Skeletal muscle satellite cell (primary cell): ENCODE data around the gene MMAB.

ENCODE experiments used
- H3K27me3 ChIP-seq: 2 replicates; pipeline ENCODE4 v1.7.0; 2013; ENCODE audit warnings: low read length; ENCODE audit not compliant: control insufficient read depth, insufficient read depth
- H3K36me3 ChIP-seq: 2 replicates; pipeline ENCODE4 v1.7.0; 2013; ENCODE audit warnings: mild to moderate bottlenecking, control low read depth, low read length; ENCODE audit not compliant: insufficient read depth
- H3K4me1 ChIP-seq: 2 replicates; pipeline ENCODE4 v1.7.0; 2013; ENCODE audit warnings: low read length; ENCODE audit not compliant: control insufficient read depth, insufficient read depth
- H3K4me2 ChIP-seq: 2 replicates; pipeline ENCODE4 v1.7.0; 2013; ENCODE audit warnings: mild to moderate bottlenecking, low read length
- H3K4me3 ChIP-seq: 2 replicates; pipeline ENCODE4 v1.7.0; 2013; ENCODE audit warnings: low read length
- H3K9ac ChIP-seq: 2 replicates; pipeline ENCODE4 v1.7.0; 2013; ENCODE audit warnings: mild to moderate bottlenecking, low read depth, low read length, moderate library complexity
- H3K9me3 ChIP-seq: replicated peaks from 2 replicates; pipeline ENCODE4 v1.7.0; 2013; ENCODE audit warnings: mild to moderate bottlenecking, control low read depth, low read length

MMAB gene

DNA sequence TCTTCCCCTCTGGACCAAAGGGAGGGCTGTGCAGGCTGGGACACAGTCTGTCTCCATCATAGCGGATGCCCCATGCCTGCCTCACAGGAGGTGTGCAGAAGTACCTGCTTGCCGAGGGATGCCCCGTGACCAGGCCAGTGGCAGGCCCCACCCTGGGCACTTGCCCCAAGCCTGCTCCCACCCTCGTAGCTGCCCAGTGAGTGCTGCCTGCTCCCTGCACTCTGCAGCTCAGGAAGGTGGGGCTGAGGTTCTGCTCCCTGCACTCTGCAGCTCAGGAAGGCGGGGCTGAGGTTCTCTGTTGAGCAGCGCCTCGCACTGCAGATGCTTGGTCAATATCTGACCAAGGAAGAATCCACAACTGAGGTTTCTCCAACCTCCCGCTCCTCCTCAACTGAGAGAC lies 6.9 kb downstream of the MMAB start:
- Histone ChIP-seq H3K4me2 (no peak overlapping the region), H3K27me3 (no peaks in the 10 kb centered on the region), H3K4me1 (no peaks in the 10 kb centered on the region), H3K4me3 (no peak overlapping the region), H3K36me3 (peaks cover 5% of the 10 kb centered on the region), H3K9me3 (no peaks in the 10 kb centered on the region), H3K9ac (no peak overlapping the region)

DNA sequence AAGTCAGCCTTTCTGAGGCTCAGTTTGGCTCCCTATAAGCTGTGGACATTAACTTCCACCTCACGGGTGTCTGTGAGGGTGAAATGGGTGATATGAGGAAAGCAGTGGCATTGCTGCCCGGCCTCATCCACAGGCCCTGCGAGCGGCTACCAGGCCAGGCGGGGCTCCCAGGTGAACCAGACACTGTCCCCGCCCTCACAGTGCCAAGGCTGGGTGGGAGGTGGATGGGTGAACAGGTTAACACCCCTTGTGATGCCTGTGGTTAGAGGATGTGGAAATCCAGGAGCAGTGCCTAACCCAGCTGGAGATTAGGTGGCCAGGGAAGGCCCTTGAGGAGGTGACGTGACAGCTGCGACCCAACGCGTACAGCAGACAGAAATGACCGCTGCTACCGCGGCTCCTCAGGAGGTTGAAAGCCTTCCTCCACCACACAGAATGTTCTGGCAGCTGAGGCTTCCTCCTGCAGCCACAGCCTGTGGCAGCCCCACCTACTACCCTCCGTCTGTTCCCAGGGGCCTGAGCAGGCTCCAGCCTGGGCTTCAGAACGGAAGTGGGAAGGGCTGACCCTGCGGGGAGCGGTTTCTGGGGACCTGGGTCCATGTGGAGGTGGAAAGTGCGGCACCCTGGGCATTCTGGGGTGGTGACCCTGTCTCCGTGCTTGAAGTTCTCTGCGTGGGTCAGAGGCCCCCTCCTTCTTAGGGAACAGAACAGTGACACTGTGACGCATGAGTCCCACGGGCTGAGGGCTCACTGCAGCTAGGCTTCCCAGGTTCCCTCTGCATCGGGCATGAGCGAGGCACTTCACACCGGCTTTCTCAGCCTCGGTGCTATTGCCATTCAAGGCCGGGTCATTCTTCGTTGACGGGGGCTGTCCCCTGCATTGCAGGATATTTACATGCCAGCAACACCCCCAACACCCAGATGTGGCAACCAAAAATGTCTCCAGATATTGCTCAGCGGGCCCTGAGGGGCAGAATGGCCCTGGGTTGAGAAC lies 9.7 kb downstream of the MMAB start:
- Histone ChIP-seq H3K4me3 (no peak overlapping the region), H3K4me1 (no peaks in the 10 kb centered on the region), H3K27me3 (no peaks in the 10 kb centered on the region), H3K9ac (no peak overlapping the region), H3K36me3 (peaks cover 5% of the 10 kb centered on the region), H3K9me3 (no peaks in the 10 kb centered on the region), H3K4me2 (no peak overlapping the region)

DNA sequence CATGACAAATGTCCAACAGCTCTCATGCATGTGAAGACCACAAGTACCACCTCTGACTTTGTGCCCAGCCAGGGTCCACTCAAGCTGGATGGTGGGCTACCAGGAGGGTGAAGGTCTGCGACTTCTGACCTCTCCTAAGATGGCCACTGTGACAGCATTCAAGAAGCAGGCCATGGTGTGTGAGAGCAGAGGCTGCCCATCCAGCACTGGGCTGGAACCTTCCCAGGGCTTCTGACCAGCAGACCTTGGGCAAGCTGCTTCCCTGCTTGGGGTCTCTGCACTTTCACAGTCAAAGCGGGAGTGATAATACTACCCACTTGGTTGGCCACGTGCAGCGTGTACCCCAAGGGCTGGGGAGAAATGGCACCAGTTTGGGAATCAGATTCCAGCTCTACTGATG lies 10.4 kb downstream of the MMAB start:
- Histone ChIP-seq H3K4me1 (no peaks in the 10 kb centered on the region), H3K9ac (no peak overlapping the region), H3K27me3 (no peaks in the 10 kb centered on the region), H3K9me3 (no peaks in the 10 kb centered on the region), H3K36me3 (peaks cover 5% of the 10 kb centered on the region), H3K4me3 (no peak overlapping the region), H3K4me2 (no peak overlapping the region)

DNA sequence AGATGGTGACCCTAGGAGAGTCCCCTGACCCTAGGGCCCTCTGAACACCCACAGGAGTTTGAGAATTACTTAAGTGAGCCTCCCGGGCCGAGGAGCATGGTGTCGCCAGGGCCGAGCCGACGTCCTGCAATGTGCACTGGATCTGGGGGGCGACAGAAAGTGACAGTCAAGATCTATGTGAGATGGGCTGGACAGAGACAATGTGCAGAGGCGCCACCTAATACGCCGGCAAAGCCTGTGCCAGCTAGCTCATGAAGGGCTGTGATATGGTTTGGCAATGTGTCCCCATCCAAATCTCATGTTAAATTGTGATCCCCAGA lies 11.6 kb downstream of the MMAB start:
- no peaks in the 10 kb centered on the region for H3K9me3 ChIP-seq
- H3K4me2 ChIP-seq: no peak overlapping the region
- H3K9ac ChIP-seq: no peak overlapping the region
- no peak overlapping the region for H3K4me3 ChIP-seq
- peaks cover 4% of the 10 kb centered on the region for H3K36me3 ChIP-seq
- no peaks in the 10 kb centered on the region for H3K27me3 ChIP-seq
- H3K4me1 ChIP-seq: no peaks in the 10 kb centered on the region

DNA sequence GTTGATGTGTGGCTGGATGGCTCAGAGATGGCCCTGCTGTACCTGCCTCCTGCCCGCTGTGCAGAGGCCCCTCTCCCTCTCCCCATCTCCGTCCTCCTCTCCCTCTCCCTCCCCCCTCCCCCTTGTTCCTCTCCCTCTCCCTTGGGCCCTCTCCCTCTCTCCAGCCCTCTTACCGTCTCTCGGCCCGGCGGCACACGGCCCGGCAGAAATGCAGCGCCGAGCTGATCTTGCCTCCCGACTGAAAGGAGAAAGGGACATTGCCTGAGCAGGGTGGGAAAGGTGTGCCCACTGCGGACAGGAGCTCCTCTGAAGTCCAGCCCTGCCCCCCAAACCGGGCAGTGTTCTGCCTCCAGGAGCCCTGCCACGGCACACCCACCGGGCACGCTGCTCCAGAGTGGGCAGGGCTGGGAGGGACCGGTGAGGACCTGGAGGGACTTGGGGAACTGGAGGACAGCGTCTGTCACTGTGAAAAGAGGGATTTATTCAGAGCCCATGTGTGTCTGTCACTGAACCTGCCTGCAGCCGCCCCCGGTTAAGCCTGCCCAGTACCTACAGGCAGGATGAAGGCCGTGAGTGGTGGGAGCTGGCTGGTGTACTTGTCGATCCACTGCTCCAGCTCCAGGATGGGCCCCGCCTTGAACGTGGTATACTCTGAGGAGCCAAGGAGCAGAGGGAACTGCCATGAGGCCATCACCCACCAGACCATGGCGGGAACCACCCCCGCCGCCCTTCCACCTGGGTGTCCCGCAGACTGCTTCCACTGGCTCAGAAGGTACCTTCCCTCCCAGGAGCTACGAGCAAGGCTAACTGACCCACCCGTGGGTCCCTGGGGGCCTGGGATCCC lies 12.2 kb downstream of the MMAB start:
- H3K36me3 ChIP-seq: no peaks in the 10 kb centered on the region
- H3K4me2 ChIP-seq: no peak overlapping the region
- H3K27me3 ChIP-seq: no peaks in the 10 kb centered on the region
- no peaks in the 10 kb centered on the region for H3K9me3 ChIP-seq
- H3K4me1 ChIP-seq: no peaks in the 10 kb centered on the region
- no peak overlapping the region for H3K9ac ChIP-seq
- no peak overlapping the region for H3K4me3 ChIP-seq

DNA sequence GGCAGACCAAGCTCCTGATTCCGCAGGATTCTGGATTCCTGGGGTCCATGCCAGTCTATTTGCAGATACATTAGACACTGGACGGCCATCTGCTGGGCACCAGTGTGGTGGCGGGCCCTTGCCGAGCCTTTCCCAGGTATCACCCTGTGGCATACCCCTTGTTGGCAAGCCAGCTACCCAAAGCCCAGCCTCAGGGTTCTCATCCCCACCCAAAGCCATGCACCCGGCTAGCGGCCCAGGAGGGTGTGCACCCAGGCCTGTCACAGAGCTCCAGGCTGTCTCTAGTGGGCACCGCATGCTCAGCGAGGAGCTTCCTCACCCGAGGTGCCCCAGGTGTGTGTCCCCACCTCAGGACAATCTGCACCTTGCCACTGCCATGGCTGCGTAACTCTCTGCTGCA lies 13.7 kb downstream of the MMAB start:
- Histone ChIP-seq H3K4me2 (no peak overlapping the region), H3K9ac (no peak overlapping the region), H3K9me3 (no peaks in the 10 kb centered on the region), H3K4me3 (no peak overlapping the region), H3K27me3 (peaks cover 3% of the 10 kb centered on the region), H3K36me3 (no peaks in the 10 kb centered on the region), H3K4me1 (no peaks in the 10 kb centered on the region)

DNA sequence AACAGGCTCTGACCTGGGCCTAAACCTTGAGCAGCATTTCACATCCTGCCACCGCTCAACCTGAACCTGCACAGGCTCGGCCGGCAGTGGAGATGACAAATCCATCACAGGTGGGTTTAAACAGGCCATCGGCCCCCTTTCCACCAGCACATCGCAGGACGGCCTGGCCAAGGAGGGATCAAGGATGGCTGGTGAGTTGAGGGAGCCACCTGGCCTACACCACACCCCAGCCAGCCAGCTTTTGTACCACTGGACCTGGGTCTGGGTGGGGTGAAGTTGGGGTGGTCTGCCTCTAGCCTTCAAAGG lies 14.2 kb downstream of the MMAB start:
- Histone ChIP-seq H3K9ac (no peak overlapping the region), H3K27me3 (peaks cover 7% of the 10 kb centered on the region), H3K4me3 (no peak overlapping the region), H3K36me3 (no peaks in the 10 kb centered on the region), H3K4me1 (no peaks in the 10 kb centered on the region), H3K9me3 (no peaks in the 10 kb centered on the region), H3K4me2 (no peak overlapping the region)

DNA sequence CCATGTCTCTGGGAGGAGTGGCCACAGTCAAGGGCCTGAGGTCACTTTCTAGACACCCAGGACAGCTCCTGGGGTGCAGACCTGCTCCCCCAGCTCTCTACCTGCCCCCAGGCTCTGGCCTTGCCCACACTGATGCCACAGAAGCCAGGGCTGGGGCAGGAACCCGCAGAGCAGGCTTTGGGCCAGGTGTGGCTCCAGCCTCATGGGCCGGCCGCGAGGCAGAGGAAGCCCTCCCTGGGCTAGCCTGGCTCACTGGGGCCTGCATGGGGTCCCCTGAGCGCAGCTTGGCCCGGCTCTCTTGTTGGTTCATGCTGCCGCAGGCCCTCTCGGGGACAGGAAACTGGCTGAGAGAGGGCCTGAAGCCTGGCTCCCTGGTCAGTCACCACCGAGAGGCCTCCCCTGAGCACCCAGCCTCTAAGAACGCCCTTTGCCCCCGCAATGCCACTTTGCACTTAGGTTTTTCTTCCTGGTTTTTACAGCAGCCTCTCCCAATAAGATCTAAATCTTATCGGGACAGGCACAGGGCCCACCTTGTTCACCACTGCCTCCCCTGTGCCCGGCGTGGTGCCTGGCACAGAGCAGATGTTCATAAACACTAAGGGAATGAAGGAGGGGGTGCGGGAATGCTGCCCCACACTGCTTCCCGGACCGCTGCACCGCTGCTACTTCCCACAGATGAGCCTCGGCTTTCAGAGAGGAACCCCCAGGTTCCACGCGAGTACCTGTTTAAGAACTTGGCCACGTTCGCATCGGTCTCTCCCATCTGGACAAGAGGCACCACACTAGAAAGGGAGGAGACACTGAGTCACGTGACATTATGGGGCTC lies 14.7 kb downstream of the MMAB start:
- no peaks in the 10 kb centered on the region for H3K36me3 ChIP-seq

DNA sequence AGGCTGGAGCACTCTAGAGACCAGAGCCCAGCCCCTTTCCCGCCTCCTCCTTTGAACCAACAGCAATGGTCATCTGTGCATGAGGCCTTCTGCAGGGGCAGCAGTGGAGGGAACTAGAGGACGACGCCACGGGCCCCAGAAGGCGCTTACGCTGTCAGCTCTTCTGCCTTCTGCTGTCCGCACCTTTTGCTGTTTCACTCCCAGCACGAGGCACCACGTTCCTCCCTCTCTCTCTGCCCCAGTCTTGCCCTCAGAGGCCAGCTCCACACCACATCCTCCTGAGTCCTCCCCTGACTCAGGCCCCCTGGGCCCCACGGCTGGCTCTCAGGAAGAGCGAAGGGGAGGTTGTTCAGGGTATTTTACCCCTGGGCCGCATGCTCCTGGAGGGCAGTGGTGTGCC lies 15.5 kb downstream of the MMAB start:
- Histone ChIP-seq H3K4me1 (no peaks in the 10 kb centered on the region), H3K27me3 (peaks cover 21% of the 10 kb centered on the region), H3K9me3 (no peaks in the 10 kb centered on the region), H3K4me3 (no peak overlapping the region), H3K4me2 (no peak overlapping the region), H3K9ac (no peak overlapping the region), H3K36me3 (no peaks in the 10 kb centered on the region)

More for the DNA sequence above, 14.7 kb downstream of the MMAB start:
- Histone ChIP-seq H3K4me1 (no peaks in the 10 kb centered on the region), H3K27me3 (peaks cover 13% of the 10 kb centered on the region), H3K4me2 (no peak overlapping the region), H3K4me3 (no peak overlapping the region), H3K9me3 (no peaks in the 10 kb centered on the region), H3K9ac (no peak overlapping the region)

DNA sequence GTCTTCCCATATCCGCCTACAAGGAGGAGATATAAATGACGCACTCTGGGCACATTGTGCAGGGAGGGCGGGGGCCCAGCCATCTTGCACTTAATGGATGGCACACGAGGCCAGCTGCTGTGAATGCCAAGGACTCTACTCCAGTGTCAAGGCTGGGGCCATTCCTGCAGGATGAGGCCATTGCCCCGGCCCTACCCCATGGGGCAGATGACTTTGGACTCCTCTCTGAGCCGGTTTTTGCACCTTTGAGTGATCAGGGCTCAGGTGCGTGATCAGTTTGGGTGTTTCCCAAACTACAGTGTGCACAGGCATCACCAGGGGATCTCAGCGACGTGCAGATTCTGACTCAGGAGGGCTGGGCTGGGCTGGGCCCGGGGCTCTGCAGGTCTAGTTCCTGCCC lies 16.1 kb downstream of the MMAB start:
- Histone ChIP-seq H3K9me3 (no peaks in the 10 kb centered on the region), H3K36me3 (no peaks in the 10 kb centered on the region), H3K4me2 (no peak overlapping the region), H3K9ac (no peak overlapping the region), H3K4me1 (no peaks in the 10 kb centered on the region), H3K4me3 (no peak overlapping the region), H3K27me3 (peaks cover 26% of the 10 kb centered on the region)
